KG1 (cell line): ENCODE measurements around the gene CTDP1.

Experiments
- DNase-seq: peaks from one replicate; lab custom pipeline; 2025; lab: John Stamatoyannopoulos, UW

The CTDP1 gene, protein sequence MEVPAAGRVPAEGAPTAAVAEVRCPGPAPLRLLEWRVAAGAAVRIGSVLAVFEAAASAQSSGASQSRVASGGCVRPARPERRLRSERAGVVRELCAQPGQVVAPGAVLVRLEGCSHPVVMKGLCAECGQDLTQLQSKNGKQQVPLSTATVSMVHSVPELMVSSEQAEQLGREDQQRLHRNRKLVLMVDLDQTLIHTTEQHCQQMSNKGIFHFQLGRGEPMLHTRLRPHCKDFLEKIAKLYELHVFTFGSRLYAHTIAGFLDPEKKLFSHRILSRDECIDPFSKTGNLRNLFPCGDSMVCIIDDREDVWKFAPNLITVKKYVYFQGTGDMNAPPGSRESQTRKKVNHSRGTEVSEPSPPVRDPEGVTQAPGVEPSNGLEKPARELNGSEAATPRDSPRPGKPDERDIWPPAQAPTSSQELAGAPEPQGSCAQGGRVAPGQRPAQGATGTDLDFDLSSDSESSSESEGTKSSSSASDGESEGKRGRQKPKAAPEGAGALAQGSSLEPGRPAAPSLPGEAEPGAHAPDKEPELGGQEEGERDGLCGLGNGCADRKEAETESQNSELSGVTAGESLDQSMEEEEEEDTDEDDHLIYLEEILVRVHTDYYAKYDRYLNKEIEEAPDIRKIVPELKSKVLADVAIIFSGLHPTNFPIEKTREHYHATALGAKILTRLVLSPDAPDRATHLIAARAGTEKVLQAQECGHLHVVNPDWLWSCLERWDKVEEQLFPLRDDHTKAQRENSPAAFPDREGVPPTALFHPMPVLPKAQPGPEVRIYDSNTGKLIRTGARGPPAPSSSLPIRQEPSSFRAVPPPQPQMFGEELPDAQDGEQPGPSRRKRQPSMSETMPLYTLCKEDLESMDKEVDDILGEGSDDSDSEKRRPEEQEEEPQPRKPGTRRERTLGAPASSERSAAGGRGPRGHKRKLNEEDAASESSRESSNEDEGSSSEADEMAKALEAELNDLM

GRCh38 chr18:79679552-79680099 is at the start of gene CTDP1:
Gene CTDP1, plus strand, starts transcription at chr18:79679803. Its CDS starts 145 bp downstream, at chr18:79679948.
- DNase-seq: peak; percentile 95

- DNase-seq: no peak
These were observed 49.1 kb upstream of the CTDP1 start for GRCh38 chr18:79630281-79631095.

DNA sequence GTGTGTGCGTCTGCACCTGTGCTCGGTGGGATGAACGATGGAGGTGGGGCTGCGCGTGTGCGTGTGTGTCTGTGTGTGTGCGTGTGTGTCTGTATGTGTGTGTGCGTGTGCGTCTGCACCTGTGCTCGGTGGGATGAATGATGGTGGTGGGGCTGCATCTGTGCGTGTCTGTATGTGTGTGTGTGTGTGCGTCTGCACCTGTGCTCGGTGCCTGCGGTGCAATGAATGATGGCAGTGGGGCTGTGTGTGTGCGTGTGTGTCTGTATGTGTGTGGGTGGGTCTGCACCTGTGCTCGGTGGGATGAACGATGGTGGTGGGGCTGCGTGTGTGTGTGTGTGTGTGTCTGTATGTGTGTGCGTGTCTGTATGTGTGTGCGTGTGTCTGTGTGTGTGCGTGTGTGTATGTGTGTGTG is 48.5 kb upstream of the CTDP1 start:
- DNase-seq: no peak

DNA sequence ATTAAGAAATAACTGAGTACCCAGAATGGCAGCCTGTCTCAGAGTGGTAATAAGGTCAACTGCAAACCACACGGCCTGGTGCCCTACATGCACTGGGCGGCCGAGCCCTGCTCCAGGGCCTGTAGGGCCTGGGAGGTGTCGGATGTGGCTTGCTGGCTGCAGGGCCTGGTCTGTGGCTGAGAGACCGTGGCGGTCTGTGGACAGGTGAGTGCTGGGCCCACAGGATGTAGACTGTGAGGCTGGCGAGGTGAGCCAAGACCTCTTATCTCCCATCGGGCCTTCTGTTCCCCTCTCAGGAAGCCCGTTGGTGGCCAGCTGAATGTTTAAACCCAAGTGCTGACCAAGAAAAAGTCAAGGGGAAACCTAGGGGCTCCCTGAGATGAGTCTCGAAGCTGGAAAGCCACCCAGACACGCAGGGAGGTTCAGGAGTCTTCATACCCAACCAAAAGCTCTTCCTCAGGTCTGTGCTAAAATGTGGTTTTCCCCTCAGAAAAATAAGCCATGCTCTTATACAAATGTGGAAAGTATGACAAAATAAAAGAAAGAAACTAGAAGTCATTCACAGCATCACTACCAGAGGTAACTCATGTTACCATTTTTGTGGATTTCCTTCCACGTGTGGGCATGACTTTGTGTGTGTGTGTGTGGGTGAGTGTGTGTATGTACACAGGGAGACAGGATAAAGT is 47.7 kb upstream of the CTDP1 start:
- DNase-seq: no peak

- no peak for DNase-seq
These were observed 46.8 kb upstream of the CTDP1 start for GRCh38 chr18:79632765-79633164.

GRCh38 chr18:79634186-79634585 is 45.4 kb upstream of the CTDP1 start:
- no peak for DNase-seq

DNA sequence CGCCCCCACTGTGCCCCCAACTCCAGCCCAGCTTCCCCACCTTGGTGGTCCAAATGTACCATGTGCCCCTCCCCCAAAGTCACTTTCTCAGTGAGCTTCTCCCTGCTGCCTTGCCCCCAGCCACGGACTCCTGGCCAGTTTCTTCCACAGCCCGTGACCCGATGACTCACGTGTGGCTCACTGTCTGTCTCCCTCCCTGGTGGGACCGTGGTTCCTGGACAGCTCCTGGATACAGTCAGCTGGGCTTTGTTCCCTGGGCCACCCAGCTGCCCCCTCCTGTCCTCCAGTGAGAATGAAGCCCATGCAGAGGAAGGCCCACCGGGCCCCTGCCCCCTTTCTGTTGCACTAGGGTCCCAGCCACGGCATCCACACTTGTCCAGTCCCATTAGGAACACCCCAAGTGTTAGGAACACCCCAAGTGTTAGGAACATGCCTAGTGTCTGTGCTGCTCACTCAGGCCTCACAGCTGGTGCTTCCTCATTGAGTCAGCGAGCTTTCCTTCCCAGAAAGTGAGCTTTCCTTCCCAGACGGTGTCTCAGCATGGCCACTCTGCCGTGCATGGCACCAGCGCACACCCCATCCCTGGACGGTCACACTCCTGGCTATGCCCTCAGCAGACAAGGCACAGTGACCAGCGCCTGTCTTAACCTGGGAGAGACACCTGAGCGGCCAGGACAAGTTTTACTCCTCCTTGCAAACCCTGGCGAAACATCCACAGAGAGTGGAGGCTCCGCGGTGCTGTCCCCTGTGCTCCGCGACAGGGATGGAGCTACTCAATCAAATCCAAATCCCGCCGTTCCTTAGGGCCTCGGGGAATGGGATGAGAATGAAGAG is 44.8 kb upstream of the CTDP1 start:
- DNase-seq: no peak

DNA sequence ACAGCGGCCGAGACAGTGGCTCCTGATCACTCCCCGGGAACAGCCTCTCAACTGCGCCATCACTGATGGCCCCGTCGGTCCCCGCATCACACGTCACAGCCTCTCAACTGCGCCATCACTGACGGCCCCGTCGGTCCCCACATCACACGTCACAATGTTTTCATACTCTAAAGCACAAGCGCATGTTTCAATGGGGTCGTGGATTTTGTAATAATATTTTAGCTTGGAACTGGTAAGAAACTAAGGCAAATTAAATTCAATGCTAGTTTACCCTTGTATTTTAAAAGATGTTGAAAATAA is 44.2 kb upstream of the CTDP1 start:
- no peak for DNase-seq

DNA sequence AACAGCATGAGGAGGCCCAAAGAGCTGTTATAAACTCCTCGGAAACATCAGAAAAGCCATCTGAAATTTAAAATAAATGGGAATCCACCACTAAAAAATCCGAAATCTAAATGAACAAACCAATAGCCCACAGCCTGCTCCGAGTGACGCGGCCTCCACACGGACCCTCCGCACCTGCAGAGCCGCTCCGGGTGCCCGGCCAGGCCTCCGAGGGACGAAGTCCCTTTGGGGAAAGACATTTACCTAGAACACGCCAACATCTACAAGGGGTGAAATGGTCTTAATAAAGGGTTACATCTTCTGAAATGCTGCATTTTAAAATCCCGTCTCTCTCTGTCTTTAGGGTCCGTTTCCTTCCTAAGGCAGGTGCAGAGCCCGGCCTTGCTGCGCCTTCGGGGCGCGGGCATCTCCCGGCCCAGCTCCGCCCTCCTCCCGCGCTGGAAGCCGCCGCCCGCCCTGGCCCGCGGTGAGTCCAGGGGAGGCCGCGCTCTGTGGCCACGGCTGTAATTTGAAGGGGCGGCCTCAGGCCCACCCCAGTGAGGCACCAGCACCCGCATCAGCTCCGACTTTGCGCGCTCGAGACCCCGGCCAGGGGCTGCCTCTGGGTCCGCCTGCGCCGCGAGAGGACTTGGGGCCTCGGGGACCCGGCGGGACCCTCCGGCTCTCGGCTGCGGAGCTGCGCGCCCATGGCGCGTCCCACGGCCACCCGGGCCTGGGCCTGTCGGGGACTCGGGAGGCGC is 42.3 kb upstream of the CTDP1 start:
- no peak for DNase-seq

GRCh38 chr18:79637921-79638909 is 41.4 kb upstream of the CTDP1 start:
- no peak for DNase-seq

DNA sequence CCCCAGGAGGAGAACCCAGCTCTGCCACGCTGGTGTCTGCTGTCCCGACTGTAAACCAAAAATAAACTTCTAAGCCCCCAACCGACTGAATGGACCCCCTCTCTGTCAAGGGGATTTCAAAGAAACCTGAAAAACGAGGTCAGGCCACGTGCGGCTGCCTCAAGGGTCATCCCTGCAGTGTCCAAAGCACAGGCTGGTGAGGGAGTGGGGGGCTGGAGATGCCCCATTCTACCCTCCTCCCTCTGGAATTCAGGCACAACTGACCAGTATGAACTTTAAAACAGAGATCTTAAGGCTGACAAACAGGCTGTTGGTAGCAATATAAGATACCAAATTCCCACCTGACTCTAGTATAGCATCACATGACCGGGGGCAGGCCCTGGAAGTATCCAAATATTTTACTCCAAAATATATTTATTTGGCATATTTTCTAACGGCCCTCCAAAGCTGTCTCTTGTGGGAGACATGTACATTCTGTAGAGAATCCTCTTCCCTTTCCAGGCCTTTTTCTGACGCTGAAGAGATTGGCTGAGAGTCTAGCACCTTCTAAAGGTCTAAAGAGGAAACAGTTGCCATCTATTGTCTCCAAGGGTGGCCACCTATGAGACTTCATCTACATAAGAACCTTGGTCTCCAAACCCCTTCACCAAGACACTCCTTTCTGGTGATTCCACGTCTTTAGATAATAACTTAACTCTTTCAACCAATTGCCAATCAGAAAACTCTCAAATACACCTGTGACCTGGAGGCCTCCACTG is 40.4 kb upstream of the CTDP1 start:
- DNase-seq: no peak

- DNase-seq: no peak
These were observed 39.4 kb upstream of the CTDP1 start for GRCh38 chr18:79640064-79640672.

GRCh38 chr18:79640875-79641274 is 38.7 kb upstream of the CTDP1 start:
- DNase-seq: no peak

DNA sequence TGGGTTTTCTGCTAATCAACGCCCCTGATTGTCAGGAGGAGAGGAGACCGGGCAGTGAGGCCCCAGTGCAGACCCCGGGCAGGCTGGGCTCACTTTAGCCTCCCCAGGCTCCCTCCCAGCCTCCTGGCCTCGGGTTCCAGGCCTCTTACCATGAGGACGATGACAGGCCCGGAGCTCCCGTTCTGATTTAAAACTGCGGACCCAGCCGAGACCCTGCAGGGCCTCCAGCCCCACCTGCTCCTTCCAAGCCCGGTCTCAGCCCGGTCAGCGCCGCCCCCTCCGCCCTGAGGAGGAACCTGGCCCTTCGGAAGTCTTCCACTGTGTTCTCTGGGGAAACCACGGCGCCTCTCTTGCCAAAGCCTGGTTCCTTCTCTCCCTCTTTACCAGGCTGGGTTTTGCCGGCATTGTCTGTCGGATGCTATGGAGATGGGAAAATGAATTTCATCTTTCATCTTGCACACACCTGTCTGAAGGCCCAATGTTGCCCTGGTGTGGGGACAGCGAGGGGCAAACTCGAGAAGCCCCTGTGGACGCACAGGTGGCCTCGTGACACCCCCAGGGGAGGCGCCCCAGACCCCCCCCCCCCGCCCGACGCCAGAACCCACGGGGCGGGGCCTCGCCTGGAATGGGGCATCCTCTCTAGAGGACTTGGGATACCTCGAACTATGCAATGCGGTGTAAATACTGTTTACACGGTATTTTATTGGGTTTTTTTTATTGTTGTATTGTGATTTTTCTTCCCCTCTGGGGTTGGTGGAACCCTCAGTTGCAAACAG is 37.7 kb upstream of the CTDP1 start:
- no peak for DNase-seq

- no peak for DNase-seq
These were observed 37.0 kb upstream of the CTDP1 start for GRCh38 chr18:79642626-79643025.
